GM18517 (cell line): ENCODE data around the gene MT1B.
"Not testable (repeated sequence)": the region's sequence is repeated elsewhere in the genome, so short reads cannot be mapped to it uniquely, and the experiment has no call there.

ENCODE experiments used
- ATAC-seq: cut with Tn5 transposase; IDR thresholded peaks from one replicate; pipeline ENCODE4 v1.9.1; 2021; ENCODE audit warnings: mild to moderate bottlenecking, moderate library complexity; ENCODE audit not compliant: unreplicated experiment

MT1B gene

GRCh38 chr16:56618138-56618537, 33.5 kb upstream of the MT1B start:
- no peak for ATAC-seq

- no peak for ATAC-seq
Observed at GRCh38 chr16:56620339-56620897, 31.3 kb upstream of the MT1B start.

- ATAC-seq, result not testable (repeated sequence)
Observed at GRCh38 chr16:56621665-56622445, 29.8 kb upstream of the MT1B start.

GRCh38 chr16:56623184-56623583, 28.5 kb upstream of the MT1B start:
- ATAC-seq, result not testable (repeated sequence)

- no peak for ATAC-seq
Observed at GRCh38 chr16:56623637-56624036, 28.0 kb upstream of the MT1B start.

GRCh38 chr16:56625140-56625942, 26.3 kb upstream of the MT1B start, which contains the start of gene MT1E:
Gene MT1E, plus strand, starts transcription at chr16:56625781. Its CDS starts 71 bp downstream, at chr16:56625852.
- no peak for ATAC-seq

- no peak for ATAC-seq
Observed at GRCh38 chr16:56625943-56626654, 25.6 kb upstream of the MT1B start.

- ATAC-seq, result no peak
Observed at GRCh38 chr16:56626685-56627084, 25.0 kb upstream of the MT1B start.

- no peak for ATAC-seq
Observed at GRCh38 chr16:56628486-56629350, 23.0 kb upstream of the MT1B start.

GRCh38 chr16:56629531-56629930, 22.2 kb upstream of the MT1B start:
- ATAC-seq, result peak; percentile 15

- peak; percentile 70 for ATAC-seq
Observed at GRCh38 chr16:56630134-56630533, 21.6 kb upstream of the MT1B start.

- no peak for ATAC-seq
Observed at GRCh38 chr16:56631197-56631596, 20.5 kb upstream of the MT1B start.

GRCh38 chr16:56631832-56632155, 19.9 kb upstream of the MT1B start:
- ATAC-seq, result no peak

GRCh38 chr16:56632156-56632847, 19.4 kb upstream of the MT1B start, which contains the start of gene MT1M:
Gene MT1M, plus strand, starts transcription at chr16:56632659. Its CDS starts 73 bp downstream, at chr16:56632732.
- no peak for ATAC-seq

- ATAC-seq, result no peak
Observed at GRCh38 chr16:56632848-56633365, 18.8 kb upstream of the MT1B start.

- ATAC-seq, result no peak
Observed at GRCh38 chr16:56633535-56633934, 18.2 kb upstream of the MT1B start.

- no peak for ATAC-seq
Observed at GRCh38 chr16:56634715-56635440, 16.8 kb upstream of the MT1B start.

GRCh38 chr16:56635441-56635967, 16.2 kb upstream of the MT1B start:
- ATAC-seq, result no peak
